GM12874 (cell line): Measurements from ENCODE around the gene STX17.

Source experiments
- TF ChIP-seq, protein P1 (sequence below): IDR thresholded peaks from 2 replicates; pipeline ENCODE4 v1.5.1; 2011; ENCODE audit warnings: low read depth, mild to moderate bottlenecking, control low read depth, low read length, moderate library complexity; ENCODE audit not compliant: insufficient read depth

The STX17 gene

DNA sequence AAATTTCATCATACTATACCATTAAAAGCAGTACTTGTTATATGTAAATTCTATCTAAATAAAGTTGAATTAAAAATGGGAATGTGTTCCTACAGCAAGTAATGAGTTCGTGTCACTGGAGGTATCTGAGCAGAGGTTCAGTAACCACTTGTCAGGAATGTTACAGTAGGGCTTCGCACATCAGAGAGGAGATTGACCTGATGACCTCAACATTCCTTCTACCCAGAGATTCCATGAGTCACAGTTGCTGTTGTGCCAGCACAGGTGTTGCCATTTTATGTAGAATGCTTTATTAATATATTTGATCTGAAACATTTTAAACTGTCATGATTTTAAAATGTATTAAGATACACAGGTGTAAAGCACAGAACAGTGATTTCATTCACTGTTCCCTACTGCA, 60.3 kb downstream of the STX17 start:
- TF ChIP-seq, protein P1, sequence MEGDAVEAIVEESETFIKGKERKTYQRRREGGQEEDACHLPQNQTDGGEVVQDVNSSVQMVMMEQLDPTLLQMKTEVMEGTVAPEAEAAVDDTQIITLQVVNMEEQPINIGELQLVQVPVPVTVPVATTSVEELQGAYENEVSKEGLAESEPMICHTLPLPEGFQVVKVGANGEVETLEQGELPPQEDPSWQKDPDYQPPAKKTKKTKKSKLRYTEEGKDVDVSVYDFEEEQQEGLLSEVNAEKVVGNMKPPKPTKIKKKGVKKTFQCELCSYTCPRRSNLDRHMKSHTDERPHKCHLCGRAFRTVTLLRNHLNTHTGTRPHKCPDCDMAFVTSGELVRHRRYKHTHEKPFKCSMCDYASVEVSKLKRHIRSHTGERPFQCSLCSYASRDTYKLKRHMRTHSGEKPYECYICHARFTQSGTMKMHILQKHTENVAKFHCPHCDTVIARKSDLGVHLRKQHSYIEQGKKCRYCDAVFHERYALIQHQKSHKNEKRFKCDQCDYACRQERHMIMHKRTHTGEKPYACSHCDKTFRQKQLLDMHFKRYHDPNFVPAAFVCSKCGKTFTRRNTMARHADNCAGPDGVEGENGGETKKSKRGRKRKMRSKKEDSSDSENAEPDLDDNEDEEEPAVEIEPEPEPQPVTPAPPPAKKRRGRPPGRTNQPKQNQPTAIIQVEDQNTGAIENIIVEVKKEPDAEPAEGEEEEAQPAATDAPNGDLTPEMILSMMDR = no peak

DNA sequence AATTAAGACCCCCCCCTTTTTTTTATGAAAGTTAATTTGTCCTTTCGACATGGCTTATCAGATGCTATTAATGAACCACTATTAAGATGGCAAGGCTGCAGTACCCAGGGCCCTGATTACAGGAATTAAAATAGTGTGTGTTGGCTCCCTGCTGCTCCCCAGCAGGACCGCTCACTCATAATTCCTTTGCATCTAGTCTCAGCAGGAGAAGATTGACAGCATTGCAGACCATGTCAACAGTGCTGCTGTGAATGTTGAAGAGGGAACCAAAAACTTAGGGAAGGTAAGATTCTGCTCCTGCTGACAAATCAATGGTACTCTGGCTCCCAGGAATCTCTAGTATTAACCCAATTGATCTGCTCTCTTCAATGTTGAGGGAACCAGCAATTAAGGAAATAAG, 61.0 kb downstream of the STX17 start:
- TF ChIP-seq, protein P1 = no peak

DNA sequence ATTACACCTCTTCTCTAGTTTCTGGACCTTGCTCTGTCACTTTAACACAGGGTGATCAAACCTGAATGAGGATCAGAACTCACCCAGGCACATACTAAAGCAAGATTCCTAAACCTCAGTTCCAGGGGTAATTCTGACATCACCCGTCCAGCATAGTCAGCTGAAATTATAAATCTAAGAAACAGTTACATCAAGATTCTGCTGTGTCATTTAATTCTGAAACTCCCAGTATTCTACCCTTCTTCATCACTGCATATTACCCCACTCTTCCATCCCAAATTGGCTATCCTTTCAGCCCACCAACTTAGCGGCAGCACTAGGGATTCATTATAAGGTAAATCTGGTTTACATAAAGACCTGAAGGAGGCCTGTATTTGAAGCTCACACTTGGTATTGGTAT, 64.0 kb downstream of the STX17 start:
- TF ChIP-seq, protein P1 = no peak

DNA sequence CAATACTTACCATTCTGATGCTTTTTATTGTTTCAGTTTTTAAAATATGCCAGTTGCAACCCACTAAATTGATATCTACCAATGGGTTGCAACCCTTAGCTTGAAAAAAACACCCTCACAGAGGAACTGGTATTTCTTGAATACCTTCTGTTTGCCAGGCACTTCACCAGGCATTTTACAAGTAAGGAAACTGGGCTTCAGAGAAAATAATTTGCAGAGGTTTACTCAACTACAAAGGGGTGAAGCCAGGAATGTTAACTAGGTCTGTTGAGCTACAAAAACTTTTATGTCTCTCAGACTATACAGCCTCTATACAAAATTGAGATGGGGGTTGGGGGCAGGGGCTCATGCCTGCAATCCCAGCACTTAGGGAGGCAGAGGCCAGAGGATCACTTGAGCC, 65.0 kb downstream of the STX17 start:
- TF ChIP-seq, protein P1 = no peak

DNA sequence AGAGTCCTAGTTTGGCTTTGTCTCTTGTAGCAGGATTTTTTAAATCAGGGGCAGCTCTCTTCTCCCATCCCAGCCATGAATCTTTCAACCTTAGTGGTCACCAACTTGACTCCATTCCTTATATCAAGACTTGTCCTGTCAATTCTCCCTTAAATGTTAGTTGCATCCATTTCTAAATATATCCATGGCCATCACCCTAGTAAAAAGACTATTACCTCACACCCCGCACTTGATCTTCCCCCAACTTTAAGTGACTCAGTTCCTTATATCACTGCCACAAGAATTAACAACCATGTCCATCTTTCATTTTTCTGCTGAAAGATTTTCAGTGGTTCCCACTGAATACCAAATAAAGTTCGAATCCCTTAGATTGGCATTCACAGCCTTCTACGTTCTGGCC, 67.0 kb downstream of the STX17 start:
- TF ChIP-seq, protein P1 = no peak

DNA sequence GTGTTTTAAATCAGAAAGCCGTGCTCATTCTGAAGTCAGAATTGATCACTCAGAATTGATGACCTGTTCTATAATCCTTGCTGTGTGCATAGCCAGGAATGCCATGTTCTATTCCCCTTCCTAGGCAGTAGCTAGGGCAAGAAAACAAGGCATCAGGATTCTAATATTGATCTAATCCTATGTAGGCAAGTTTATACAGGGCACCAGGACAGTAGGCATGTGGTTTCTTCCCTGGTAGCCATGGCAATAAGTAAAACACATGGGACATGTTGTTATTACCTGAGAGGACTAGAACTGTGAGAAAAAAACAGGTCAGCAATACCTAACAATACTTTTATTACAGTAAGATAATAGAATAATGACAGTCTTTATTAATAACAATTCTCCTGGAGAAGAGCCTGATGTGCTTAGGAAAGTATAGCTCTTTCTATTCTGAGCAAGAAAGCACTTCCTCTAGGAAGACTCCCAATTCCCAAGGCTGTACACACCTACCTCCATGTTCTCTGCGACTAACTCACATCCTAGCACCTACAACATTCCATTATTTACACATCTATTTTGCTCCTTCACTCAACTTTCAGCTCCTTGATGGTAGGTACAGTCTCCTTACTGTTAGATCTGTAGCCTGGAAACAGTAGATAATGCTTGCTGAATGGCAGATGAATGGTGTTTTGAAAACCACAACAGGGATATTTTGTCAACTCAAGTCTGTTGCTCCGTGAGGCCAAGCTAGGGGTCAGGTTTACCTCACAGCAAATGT, 70.8 kb downstream of the STX17 start:
- TF ChIP-seq, protein P1 = no peak

DNA sequence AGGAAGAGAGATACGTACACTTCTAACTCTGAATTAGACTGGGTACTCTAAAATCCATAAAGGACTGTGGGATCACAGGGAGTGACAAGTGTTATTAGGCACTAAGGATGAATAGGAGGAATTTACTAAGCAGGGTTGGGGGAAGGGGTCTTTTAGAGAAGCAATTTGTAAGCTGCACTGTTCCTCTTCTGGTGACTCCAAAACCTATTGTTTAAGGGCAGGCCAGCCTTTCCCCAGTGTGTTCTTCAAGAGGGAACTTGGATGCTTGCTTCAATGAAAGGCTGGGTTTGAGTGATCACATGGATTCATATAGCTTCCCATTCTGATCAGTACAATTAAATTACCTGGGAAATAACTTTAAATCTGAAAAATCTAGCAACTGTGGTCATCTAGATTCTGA, 71.8 kb downstream of the STX17 start:
- TF ChIP-seq, protein P1 = no peak

DNA sequence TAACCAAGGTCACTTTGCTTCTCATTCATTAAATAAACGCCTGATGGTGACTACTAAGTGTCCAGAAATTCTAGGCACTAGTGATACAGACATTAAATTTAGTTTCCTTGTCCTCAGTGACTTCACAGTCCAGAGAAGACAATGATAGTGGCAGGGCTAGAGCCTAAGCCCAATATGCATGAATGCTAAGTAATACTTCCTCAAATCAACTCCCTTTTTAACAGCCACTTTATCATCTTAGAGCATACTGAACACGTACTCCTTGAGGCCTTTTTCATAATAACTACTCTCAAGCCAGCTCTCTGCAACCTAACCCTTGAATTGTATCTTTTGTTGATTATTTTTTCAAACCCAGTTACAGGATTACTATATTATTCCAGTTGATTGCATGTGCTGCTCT, 74.1 kb downstream of the STX17 start:
- TF ChIP-seq, protein P1 = no peak
